SU-DHL-6 (cell line): ENCODE data around the gene PVALEF.

Experiments
- H2AFZ ChIP-seq: fragments of 200-600 bp; sonication (generic); 2 replicates; pipeline ENCODE4 v1.6.1; 2014; ENCODE audit warnings: low read depth, mild to moderate bottlenecking, moderate library complexity, mixed read lengths, antibody characterized with exemption, low read length; ENCODE audit not compliant: severe bottlenecking
- H3F3A ChIP-seq: fragments of 200-600 bp; shearing (Covaris generic); 2 replicates; pipeline ENCODE4 v1.6.0; 2016; ENCODE audit warnings: antibody characterized with exemption, mild to moderate bottlenecking; ENCODE audit not compliant: insufficient read depth
- H3K27ac ChIP-seq: fragments of 200-600 bp; sonication (generic); 2 replicates; pipeline ENCODE4 v1.5.1; 2016; ENCODE audit warnings: low read depth, mild to moderate bottlenecking, low read length, moderate library complexity, mixed read lengths
- H3K27me3 ChIP-seq: fragments of 200-600 bp; sonication (generic), shearing (Covaris generic); 2 replicates; pipeline ENCODE4 v1.6.0; 2014; ENCODE audit warnings: mild to moderate bottlenecking, low read length
- H3K36me3 ChIP-seq: fragments of 200-600 bp; sonication (generic); 2 replicates; pipeline ENCODE4 v1.6.1; 2014; ENCODE audit warnings: mild to moderate bottlenecking, low read length, mixed read lengths
- H3K4me2 ChIP-seq: fragments of 300-600, 200-600 bp; shearing (Covaris generic), sonication (generic); 2 replicates; pipeline ENCODE4 v1.6.0; 2014; ENCODE audit warnings: low read length, low read depth, mild to moderate bottlenecking; ENCODE audit not compliant: poor library complexity, severe bottlenecking
- H3K4me3 ChIP-seq: fragments of 200-600 bp; sonication (generic); 2 replicates; pipeline ENCODE4 v1.5.1; 2014; ENCODE audit warnings: antibody characterized with exemption, low read length, mild to moderate bottlenecking, mixed read lengths; ENCODE audit not compliant: insufficient read depth, poor library complexity, severe bottlenecking
- H3K79me2 ChIP-seq: fragments of 200-600 bp; sonication (generic); 2 replicates; pipeline ENCODE4 v1.6.1; 2014; ENCODE audit warnings: mild to moderate bottlenecking, low read length, moderate library complexity; ENCODE audit not compliant: insufficient read depth
- H3K9ac ChIP-seq: fragments of 200-600 bp; sonication (generic); 2 replicates; pipeline ENCODE4 v1.7.0; 2014; ENCODE audit warnings: mild to moderate bottlenecking, low read length
- H3K9me2 ChIP-seq: fragments of 200-600 bp; sonication (generic); replicated peaks from 2 replicates; pipeline ENCODE4 v1.6.1; 2014; ENCODE audit warnings: low read length; ENCODE audit not compliant: insufficient read depth
- H3K9me3 ChIP-seq: fragments of 200-600 bp; sonication (generic); 2 replicates; pipeline ENCODE4 v1.6.1; 2014; ENCODE audit warnings: low read length, mixed read lengths; ENCODE audit not compliant: insufficient read depth
- H4K20me1 ChIP-seq: fragments of 200-600 bp; sonication (generic); 2 replicates; pipeline ENCODE4 v1.6.1; 2014; ENCODE audit warnings: low read depth, mild to moderate bottlenecking, antibody characterized with exemption, low read length, moderate library complexity, mixed read lengths
- CTCF ChIP-seq: fragments of 200-600 bp; sonication (generic); IDR thresholded peaks from one replicate; pipeline ENCODE4 v1.5.1; 2017; ENCODE audit warnings: antibody characterized with exemption, mild to moderate bottlenecking, low read length, moderate library complexity; ENCODE audit not compliant: insufficient read depth, poor library complexity, severe bottlenecking
- EZH2phosphoT487 ChIP-seq: fragments of 200-600 bp; sonication (generic), shearing (Covaris generic); conservative IDR thresholded peaks from 2 replicates; pipeline ENCODE4 v1.6.1; 2018; ENCODE audit warnings: mild to moderate bottlenecking, antibody characterized with exemption, low read length, moderate library complexity, mixed read lengths

Gene PVALEF

DNA sequence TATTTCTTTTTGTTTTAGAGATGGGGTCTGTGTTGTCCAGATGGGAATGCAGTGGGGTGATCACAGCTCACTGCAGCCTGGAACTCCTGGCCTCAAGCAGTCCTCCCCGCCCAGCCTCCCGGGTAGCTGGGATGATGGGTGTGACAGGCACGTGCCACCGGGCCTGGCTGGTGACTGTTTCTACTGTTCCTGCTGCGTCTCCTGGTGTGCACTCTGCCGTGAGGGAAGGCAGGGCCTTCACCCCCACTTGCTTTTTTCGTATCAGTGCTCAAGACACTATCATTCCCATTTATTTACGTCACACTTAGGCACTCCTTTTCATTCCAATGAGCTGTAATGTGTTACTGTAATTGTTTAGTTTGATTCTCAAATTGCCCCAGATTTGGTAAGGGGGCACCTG, 25.3 kb upstream of the PVALEF start:
- no peaks in the 10 kb centered on the region for H3F3A ChIP-seq
- no peaks in the 10 kb centered on the region for H3K79me2 ChIP-seq
- H3K27ac ChIP-seq, result no peak overlapping the region
- no peaks in the 10 kb centered on the region; the same call in 1 of the 2 replicates for H3K9me3 ChIP-seq
- no peaks in the 10 kb centered on the region for H4K20me1 ChIP-seq
- H3K4me2 ChIP-seq, result no peak overlapping the region
- no peak overlapping the region for H3K9ac ChIP-seq
- no peak for TF ChIP-seq CTCF
- no peak for TF ChIP-seq EZH2phosphoT487
- H3K9me2 ChIP-seq, result no peaks in the 10 kb centered on the region
- H3K4me3 ChIP-seq, result no peak overlapping the region
- no peaks in the 10 kb centered on the region for H3K36me3 ChIP-seq
- no peaks in the 10 kb centered on the region for H3K27me3 ChIP-seq
- no peak overlapping the region for H2AFZ ChIP-seq

GRCh38 chr17:81140695-81141094, 24.6 kb upstream of the PVALEF start:
- H3K9ac ChIP-seq, result no peak overlapping the region
- no peaks in the 10 kb centered on the region for H3K27me3 ChIP-seq
- no peaks in the 10 kb centered on the region for H3K36me3 ChIP-seq

DNA sequence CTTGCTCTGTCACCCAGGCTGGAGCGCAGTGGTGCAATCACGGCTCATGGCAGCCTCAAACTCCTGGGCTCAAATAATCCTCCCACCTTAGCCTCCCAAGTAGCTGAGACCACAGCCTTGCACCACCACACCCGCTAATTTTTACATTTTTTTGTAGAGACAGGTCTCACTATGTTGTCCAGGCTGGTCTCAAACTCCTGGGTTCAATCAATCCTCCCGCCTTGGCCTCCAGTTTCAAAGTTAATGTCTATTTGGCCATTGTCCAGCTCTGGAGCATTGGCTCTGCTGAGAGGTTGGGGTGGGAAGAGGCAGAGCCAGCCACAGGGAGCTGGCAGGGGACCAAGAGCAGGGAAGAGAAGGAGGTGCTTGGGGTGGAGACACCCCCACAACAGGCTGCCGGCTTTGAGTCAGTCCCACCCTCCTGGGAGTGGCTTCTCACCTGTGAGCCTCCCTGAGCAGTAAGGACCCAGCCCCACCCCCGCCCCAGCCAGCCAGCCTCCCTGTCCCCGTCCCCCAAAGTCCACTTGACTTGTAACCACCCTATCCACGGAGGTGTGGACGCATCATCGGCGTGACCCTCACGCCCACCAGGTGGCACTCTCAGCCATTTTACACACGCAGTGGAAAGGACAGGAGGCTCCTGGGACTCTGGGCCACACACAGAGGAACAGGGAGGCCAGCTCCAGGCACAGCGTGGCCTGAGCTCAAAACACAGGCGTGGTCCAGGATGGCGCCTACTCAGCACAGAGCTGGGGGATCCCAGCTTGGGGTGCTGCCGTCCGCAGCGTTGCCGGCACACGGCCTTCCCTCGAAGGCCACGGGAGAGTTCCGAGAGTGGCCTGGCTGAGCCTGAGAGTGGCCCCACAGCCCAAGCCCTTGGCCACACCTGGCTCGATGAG, 22.8 kb upstream of the PVALEF start:
- no peaks in the 10 kb centered on the region for H4K20me1 ChIP-seq
- H3F3A ChIP-seq, result no peaks in the 10 kb centered on the region
- no peak overlapping the region for H3K9ac ChIP-seq
- no peaks in the 10 kb centered on the region; the same call in 1 of the 2 replicates for H3K9me3 ChIP-seq
- TF ChIP-seq EZH2phosphoT487 (no peak), CTCF (peak; percentile 56)
- no peaks in the 10 kb centered on the region for H3K9me2 ChIP-seq
- H2AFZ ChIP-seq, result no peak overlapping the region
- H3K27ac ChIP-seq, result no peak overlapping the region
- no peak overlapping the region for H3K4me2 ChIP-seq
- no peak overlapping the region for H3K4me3 ChIP-seq
- no peaks in the 10 kb centered on the region for H3K79me2 ChIP-seq
- H3K27me3 ChIP-seq, result no peaks in the 10 kb centered on the region
- H3K36me3 ChIP-seq, result no peaks in the 10 kb centered on the region

More at GRCh38 chr17:81140695-81141094, 24.6 kb upstream of the PVALEF start:
- H3K9me3 ChIP-seq, result no peaks in the 10 kb centered on the region; the same call in 1 of the 2 replicates
- no peak overlapping the region for H3K4me3 ChIP-seq
- no peaks in the 10 kb centered on the region for H3K9me2 ChIP-seq
- H3K27ac ChIP-seq, result no peak overlapping the region
- H3K4me2 ChIP-seq, result no peak overlapping the region
- no peaks in the 10 kb centered on the region for H3K79me2 ChIP-seq
- no peak overlapping the region for H2AFZ ChIP-seq
- no peaks in the 10 kb centered on the region for H4K20me1 ChIP-seq
- H3F3A ChIP-seq, result no peaks in the 10 kb centered on the region
- TF ChIP-seq EZH2phosphoT487 (no peak), CTCF (no peak)
